Epithelial cell of esophagus (primary cell): Measurements from ENCODE around the gene MAP1B.

Experiments
- DNase-seq: peaks from one replicate; pipeline ENCODE4 v3.0.0; 2010; ENCODE audit warnings: low read depth
- H3K4me3 ChIP-seq: 2 replicates; pipeline ENCODE4 v1.5.1; 2011; ENCODE audit warnings: mild to moderate bottlenecking, low read length, control low read depth
- CTCF ChIP-seq: IDR thresholded peaks from 2 replicates; pipeline ENCODE4 v1.5.1; 2011; ENCODE audit warnings: low read depth, mild to moderate bottlenecking, low read length, control low read depth, inconsistent platforms; ENCODE audit not compliant: insufficient read depth; ENCODE audit errors: missing control alignments

Gene MAP1B

GRCh38 chr5:72185496-72186329, 78.4 kb downstream of the MAP1B start:
- no peak for DNase-seq
- H3K4me3 ChIP-seq: no peak overlapping the region
- TF ChIP-seq CTCF: no peak

- no peak for TF ChIP-seq CTCF
- no peak overlapping the region for H3K4me3 ChIP-seq
- peak; percentile 40 for DNase-seq
Measured at GRCh38 chr5:72187388-72188075, 80.3 kb downstream of the MAP1B start.

- DNase-seq: no peak
- no peak for TF ChIP-seq CTCF
- H3K4me3 ChIP-seq: no peak overlapping the region
Measured at GRCh38 chr5:72188166-72188565, 80.9 kb downstream of the MAP1B start.

- no peak for TF ChIP-seq CTCF
- no peak overlapping the region for H3K4me3 ChIP-seq
- no peak for DNase-seq
Measured at GRCh38 chr5:72189146-72189545, 81.9 kb downstream of the MAP1B start.

- TF ChIP-seq CTCF: no peak
- peak; percentile 35 for DNase-seq
- no peak overlapping the region for H3K4me3 ChIP-seq
Measured at GRCh38 chr5:72191404-72191803, 84.1 kb downstream of the MAP1B start.

- no peak for DNase-seq
- TF ChIP-seq CTCF: no peak
Measured at GRCh38 chr5:72194846-72195245, 87.6 kb downstream of the MAP1B start.

GRCh38 chr5:72195581-72195980, 88.3 kb downstream of the MAP1B start:
- H3K4me3 ChIP-seq: no peak overlapping the region
- no peak for DNase-seq
- TF ChIP-seq CTCF: no peak

More at GRCh38 chr5:72194846-72195245, 87.6 kb downstream of the MAP1B start:
- no peak overlapping the region for H3K4me3 ChIP-seq
